Measurements from ENCODE around the gene CBFA2T3.
"Not testable (repeated sequence)": the region's sequence is repeated elsewhere in the genome, so short reads cannot be mapped to it uniquely, and the experiment has no call there.

CBFA2T3 gene

GRCh38 chr16:88977018-88977811 lies at the start of gene CBFA2T3:
CBFA2T3 (minus strand) TSS chr16:88977207; CDS start chr16:88976807, 400 bp downstream.
- DNase-seq: no peak

DNA sequence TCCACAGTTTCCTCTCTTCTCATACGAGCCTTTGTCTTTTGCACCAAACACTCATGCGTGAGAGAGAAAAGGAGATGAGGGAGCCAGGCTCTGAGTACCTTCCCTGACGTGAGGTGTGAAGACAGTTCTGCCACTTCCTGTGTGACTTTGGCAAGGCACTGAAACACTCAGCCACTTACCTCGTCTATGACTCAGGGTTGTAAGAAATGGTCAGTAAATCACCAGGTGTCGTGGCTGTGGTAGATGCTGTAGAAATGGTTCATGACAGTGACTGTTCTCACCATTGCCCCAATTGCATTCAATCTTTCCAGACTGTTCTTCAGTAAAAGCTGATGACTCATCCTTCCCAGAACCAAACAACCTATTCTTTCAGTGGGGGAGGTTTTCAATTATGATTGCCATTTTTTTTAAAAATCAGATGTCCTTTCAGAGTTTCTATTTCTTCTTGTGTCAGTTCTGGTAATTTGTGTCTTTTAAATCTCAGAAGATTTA lies 49.2 kb upstream of the CBFA2T3 start:
- peak; percentile 65 for DNase-seq

GRCh38 chr16:89025636-89026035 lies 48.6 kb upstream of the CBFA2T3 start:
- no peak for DNase-seq

DNA sequence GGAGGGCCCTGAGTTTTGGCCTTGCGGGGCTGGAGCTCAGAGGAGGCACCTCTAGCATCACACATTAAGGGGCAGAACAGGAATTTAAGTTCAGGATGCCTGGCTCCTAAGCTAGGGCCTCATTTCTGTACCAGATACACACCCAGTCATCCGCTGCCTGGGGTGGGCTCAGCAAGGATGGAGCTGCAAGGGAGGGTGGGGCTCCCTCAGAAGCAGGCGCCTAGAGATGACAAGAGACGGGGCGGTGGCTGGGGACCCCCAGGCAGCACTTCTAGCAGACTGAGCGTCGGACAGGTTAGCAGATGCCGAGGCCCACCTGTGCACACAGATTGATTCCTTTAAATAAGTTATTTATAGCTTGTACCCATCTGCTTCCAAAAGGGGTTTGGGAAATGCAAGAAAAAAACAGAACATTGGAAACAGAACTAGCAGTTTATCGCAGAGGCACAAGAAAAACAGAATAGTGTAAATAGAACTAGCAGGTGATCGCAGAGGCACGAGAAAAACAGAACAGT lies 47.6 kb upstream of the CBFA2T3 start:
- no peak for DNase-seq

DNA sequence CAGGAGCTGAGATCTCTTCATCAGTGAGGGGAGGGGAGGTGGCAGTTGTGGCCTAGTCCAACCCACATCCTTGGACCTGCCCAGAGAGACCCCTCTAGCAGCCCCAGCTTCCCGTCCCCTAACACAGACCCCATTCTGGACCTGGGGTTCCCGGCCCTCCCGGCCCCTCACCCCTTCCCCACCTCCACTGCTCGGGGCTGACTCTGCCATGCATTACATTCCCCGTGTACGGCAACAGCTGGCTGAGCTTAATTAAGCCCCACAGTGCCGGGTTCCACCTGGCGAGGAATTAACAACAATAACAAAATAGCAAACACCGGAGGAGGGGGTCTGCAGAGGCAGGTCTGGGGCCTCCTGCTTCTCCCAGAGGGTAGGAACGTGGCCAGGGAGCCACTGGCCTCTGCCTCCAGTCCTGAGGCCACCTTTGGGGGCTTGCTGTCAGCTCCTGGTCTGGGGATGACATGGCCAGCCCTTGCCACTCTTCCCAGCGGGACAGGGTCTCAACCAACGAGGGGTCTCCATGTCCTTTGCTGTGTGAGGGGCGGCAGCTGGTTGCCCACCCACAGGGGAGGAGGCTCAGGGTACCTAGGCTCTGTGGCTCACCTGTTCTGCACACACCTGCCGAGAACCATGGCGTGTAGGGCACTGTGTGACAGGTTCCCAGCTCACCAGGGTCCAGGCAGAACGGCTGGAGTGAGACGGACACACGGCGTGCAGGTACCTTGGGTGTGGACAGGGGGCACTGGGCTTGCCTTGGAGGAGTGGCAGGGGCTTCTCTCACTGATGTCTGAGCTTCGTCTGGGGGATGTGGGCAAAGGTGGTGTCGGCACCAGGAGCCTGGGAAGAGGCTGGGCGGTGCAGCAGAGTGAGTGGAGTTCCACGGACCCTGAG lies 46.9 kb upstream of the CBFA2T3 start:
- DNase-seq: no peak

DNA sequence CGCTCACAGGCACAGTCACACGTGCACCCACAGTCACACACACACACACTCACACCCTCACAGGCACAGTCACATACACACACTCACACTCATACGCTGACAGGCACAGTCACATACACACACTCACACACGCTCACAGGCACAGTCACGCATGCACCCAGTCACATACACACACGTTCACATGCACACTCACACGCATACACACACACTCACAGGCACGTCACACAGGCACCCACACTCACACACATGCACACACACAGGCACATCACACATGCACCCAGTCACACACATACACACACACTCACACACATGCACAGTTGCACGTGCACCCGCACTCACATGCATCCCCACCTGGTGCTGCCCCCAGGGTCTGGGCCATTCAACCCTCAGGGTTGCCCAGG lies 46.1 kb upstream of the CBFA2T3 start:
- DNase-seq: no peak

DNA sequence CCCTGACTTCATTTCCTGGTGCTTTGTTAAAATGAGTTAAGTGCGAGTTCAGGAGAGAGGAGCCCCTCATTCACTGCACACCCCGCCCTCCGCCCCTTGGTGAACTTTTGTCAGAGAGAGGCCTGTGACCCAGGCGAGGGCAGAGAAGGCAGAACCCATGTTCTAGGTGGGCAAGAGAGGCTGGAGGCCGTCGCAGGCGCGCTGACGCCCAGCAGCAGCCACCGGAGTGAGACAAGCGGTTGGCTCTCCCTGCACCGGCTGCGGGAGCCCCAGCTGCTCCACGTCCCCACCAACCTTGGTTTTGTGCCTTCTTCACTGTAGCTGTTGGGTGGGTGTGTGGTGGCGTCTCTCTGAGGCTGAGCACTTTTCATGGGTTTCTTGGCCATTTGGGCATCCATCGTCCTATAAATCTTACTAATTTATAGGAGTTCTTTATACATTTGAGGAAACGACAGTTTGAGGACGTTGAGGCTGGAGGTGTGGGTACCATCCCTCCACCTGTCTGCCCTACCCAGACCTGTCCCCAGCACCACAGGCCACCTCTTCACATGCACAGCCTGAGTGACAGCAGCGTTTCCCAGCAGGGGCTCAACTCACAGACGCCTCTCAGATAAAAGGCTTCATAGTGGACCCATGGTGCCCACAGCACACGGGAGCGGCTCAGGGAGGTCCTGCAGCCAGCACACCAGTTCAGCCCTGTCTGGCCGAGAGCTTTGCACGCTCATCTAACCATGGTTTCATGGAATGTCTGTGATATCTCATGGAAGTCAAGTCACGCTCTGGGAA lies 45.2 kb upstream of the CBFA2T3 start:
- DNase-seq: no peak

DNA sequence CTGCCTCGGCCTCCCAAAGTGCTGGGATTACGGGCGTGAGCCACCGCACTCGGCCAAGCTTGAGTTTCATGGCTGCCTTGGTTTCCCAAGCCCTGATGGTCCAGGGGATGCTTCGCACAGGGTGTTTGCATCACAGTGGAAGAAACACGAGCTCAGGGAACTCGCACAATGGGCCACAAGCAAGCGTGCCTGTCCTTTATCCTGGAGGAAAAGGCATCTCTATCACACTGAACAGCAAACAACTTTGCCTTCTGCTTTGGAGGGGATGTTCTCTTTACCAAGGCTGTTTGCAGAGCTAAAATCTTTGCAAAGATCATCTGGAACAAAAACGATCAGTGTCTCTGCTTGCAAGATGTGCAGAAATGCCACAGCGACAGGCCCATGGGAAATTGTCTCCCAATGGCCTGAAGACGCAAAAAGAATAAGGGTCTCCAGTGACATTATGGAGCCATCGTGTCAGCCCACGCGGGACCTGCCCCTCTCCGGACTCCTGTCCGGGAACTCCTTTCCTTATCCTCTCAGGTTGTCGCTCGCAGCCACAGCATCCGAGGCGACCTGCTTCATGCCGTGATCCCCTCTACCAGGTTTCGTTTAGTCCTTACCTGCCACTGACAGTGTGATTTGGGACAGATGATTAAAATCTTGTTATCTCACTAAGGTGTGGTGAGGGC lies 44.1 kb upstream of the CBFA2T3 start:
- DNase-seq: no peak

GRCh38 chr16:89020068-89020924 lies 43.3 kb upstream of the CBFA2T3 start:
- DNase-seq: peak; percentile 24

GRCh38 chr16:89019511-89019910 lies 42.5 kb upstream of the CBFA2T3 start:
- no peak for DNase-seq

- no peak for DNase-seq
Measured at GRCh38 chr16:89018282-89019158, 41.5 kb upstream of the CBFA2T3 start.

- no peak for DNase-seq
Measured at GRCh38 chr16:89017543-89018281, 40.7 kb upstream of the CBFA2T3 start.

DNA sequence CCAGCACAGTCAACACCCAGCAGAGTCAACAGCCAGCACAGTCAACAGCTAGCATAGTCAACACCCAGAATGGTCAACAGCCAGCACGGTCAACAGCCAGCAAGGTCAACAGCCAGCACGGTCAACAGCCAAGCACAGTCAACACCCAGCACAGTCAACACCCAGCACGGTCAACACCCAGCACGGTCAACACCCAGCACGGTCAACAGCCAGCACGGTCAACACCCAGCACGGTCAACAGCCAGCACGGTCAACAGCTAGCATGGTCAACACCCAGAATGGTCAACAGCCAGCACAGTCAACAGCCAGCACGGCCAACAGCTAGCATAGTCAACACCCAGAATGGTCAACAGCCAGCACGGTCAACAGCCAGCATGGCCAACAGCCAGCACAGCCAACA lies 39.6 kb upstream of the CBFA2T3 start:
- not testable (repeated sequence) for DNase-seq

DNA sequence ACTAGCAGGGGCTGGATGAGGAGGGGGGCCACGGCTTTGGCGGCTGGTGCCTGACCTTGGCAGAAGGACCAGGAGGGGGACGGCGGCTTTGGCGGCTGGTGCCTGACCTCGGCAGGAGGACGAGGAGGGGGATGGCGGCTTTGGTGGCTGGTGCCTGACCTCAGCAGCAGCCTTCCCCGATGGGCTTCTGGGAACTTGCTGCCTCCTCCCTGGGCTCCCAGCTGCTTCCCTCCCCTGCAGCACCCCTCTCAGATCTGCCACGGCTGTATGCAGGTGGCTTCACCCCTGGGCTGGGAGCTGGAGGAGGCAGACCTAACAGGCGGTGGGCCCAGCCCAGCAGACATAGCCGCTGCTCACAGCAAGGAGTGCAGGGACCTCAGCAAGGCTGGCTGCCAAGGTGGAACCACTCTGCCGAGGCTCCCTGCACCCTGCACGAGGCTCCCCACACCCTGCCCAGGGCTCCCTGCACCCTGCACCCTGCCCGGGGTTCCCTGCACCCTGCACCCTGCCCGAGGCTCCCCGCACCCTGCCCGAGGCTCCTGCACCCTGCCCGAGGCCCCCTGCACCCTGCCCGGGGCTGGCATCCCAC lies 38.4 kb upstream of the CBFA2T3 start:
- no peak for DNase-seq

DNA sequence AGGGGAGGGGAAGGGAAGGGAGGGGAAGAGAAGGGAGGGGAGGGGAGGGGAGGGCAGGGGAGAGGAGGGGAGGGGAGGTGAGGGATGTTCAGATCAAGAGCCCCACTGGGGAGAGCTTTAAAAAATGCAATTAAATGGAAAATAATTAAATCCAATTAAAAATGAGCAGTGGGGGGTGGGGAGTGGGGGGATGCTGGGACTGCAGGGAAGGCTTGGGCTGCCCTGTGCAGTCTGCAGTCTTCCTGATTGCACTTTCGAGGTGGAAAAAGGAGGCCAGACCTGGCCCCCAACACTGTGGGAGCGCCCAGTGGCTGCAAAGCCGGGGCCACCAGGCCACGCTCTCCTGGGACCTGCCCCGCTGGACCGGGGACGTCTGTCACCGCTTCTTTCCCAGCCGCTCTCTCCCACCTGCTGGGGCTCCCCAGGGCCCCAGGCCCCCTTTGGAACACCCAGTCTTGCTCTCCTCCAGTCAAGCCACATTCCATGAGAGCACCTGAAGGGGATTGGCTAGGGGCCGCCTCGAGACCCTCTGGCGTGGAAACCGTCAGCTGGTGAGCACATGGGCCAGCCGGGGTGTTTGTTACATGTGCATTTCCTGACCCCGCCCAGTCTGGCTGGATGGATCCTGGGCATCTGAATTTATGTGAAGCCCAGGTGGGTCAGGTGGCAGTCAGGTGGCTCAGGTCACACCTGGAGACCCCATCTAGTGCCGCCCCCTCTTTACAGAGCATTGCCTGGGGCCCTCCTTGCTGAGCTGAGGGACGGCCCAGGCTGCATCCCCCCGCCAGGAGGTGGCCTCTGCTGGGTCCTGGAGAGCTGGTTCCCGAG lies 37.6 kb upstream of the CBFA2T3 start:
- DNase-seq: no peak

DNA sequence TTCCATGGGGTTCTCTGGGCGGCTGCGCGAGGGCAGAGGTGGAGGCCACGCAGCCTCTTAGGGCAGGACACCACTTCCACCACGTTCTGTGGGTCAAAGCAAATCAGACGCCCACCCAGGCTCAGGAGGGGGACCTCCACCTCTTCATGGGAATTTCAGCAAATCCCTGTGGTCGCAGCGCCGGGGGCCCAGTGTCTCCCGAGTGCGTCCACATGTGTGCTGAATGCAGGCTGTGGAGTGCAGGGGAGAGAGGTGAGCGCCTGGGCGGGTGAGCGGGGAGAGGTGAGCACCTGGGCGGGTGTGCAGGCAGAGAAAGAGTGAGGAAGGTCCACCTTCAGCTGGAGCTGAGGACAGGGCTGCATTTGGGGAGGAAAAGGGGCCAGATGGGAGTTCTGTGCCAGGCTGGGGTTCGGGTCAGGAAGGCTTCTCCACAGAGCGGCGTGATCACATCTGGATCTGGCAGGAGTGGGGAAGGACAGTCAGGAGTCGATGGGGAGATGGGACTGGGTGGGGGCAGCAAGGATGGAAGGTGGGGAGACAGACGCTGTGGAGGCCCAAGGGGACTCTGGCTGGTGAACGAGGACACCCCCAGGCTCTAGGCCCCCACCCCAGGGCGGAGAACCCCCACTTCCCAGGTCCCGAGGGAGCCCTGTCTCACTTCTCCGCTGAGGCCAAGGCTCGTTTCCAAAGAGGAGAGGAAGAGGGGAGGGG lies 36.8 kb upstream of the CBFA2T3 start:
- DNase-seq: no peak

DNA sequence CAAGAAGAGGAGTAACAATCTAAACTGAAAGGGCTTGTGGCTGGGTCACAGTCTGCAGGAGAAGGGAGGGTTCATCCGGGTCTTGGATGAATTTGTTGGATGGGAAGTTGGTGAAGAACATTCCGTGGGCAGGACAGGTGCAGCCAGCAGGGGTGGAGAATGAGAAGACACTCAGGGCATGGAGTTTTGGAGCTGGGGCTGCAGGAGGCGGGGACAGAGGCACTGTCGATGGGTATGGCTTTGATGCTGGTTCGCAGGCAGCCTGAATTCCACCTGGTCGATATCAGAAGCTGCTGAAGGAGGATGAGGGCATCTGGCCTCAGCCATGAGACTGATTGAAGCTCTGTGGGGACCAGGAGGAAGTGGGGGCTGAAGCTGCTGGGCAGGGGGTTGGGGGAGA lies 36.1 kb upstream of the CBFA2T3 start:
- no peak for DNase-seq

Measured in CD4-positive, alpha-beta T cell treated with Interleukin-17A for 1 hour (primary cell).